ENCODE data around the gene VLDLR. TPM values are rescaled to one million over a fixed set of nuclear protein-coding genes. Genes with fewer than 3 reads are reported as not detected.

VLDLR gene
- 4.5 and 4.8 TPM in 2 replicates for total RNA-seq (2021)
- percentile 49 among the genes with signal in this experiment for Bru-seq, nascent RNA
- percentile 36 among the genes with signal in this experiment for BruChase-seq, experiment 1, labeled RNA remaining after a 2-hour chase
- BruChase-seq, experiment 2, labeled RNA remaining after a 6-hour chase = percentile 45 among the genes with signal in this experiment
- long read RNA-seq, full-length matches to known transcripts = 2 of 5 reads
- long read RNA-seq, partial matches to known transcripts = 1 of 5 reads
- long read RNA-seq, other reads (novel, unspliced or antisense) = 2 of 5 reads

- ChIA-PET POLR2A (ENCODE audit: low non-redundant PET) (interaction anchor here (0.7 kb wide), 1 partner anchor 20 kb away, joined by 4 read pairs; no protein-coding TSS in a partner anchor), CTCF (no interaction called here)
- peaks cover 42% of the 10 kb centered on the region for H3K27me3 ChIP-seq (replicated peaks; ENCODE audit: insufficient read depth, low read depth, low read length, poor library complexity)
- no peak within 1 kb of the TSS for H3K27ac ChIP-seq (ENCODE audit: low read depth, low read length, poor library complexity, severe bottlenecking)
- TF ChIP-seq EZH2 (IDR thresholded peaks at IDR 0.05; ENCODE audit: borderline replicate concordance, low read depth, low read length, poor library complexity, severe bottlenecking) = no peak
- no peak for TF ChIP-seq CTCF (conservative IDR thresholded peaks at IDR 0.05; ENCODE audit: low read depth, low read length)
- no peaks in the 10 kb centered on the region for H3K9me3 ChIP-seq (ENCODE audit: low read depth, low read length, poor library complexity, severe bottlenecking)
- peak; percentile 51 for DNase-seq (ENCODE audit: low spot score)
- no TSS peak for BruUV-seq (replicated peaks)
- no peaks in the 10 kb centered on the region for H3K36me3 ChIP-seq (ENCODE audit: insufficient read depth, low read length, poor library complexity, severe bottlenecking)
- intact Hi-C loops (cut with micrococcal nuclease; ENCODE audit: unreplicated experiment) = no loop called here
- H3K4me3 ChIP-seq (ENCODE audit: low read depth, low read length, poor library complexity, severe bottlenecking) = peak within 1 kb of the TSS; percentile 64
- H3K4me1 ChIP-seq (ENCODE audit: insufficient read depth, low read length, poor library complexity, severe bottlenecking) = no peaks in the 10 kb centered on the region
Measured at GRCh38 chr9:2621722-2622460, at the start of gene VLDLR. Gene VLDLR (plus strand): TSS chr9:2621787. CDS start chr9:2622190, 403 bp downstream.

GRCh38 chr9:2574203-2574602, 47.4 kb upstream of the VLDLR start:
- ChIA-PET CTCF (no interaction called here), POLR2A (ENCODE audit: low non-redundant PET) (no interaction called here)
- H3K27ac ChIP-seq (ENCODE audit: low read depth, low read length, poor library complexity, severe bottlenecking) = no peak overlapping the region
- no TSS peak for BruUV-seq (replicated peaks)
- H3K4me1 ChIP-seq (ENCODE audit: insufficient read depth, low read length, poor library complexity, severe bottlenecking) = no peaks in the 10 kb centered on the region
- no peaks in the 10 kb centered on the region for H3K36me3 ChIP-seq (ENCODE audit: insufficient read depth, low read length, poor library complexity, severe bottlenecking)
- intact Hi-C loops (cut with micrococcal nuclease; ENCODE audit: unreplicated experiment) = no loop called here
- H3K4me3 ChIP-seq (ENCODE audit: low read depth, low read length, poor library complexity, severe bottlenecking) = no peak overlapping the region
- DNase-seq (ENCODE audit: low spot score) = no peak
- H3K9me3 ChIP-seq (ENCODE audit: low read depth, low read length, poor library complexity, severe bottlenecking) = no peaks in the 10 kb centered on the region
- TF ChIP-seq CTCF (conservative IDR thresholded peaks at IDR 0.05; ENCODE audit: low read depth, low read length) (no peak), EZH2 (IDR thresholded peaks at IDR 0.05; ENCODE audit: borderline replicate concordance, low read depth, low read length, poor library complexity, severe bottlenecking) (no peak)
- H3K27me3 ChIP-seq (replicated peaks; ENCODE audit: insufficient read depth, low read depth, low read length, poor library complexity) = no peaks in the 10 kb centered on the region

- no peaks in the 10 kb centered on the region for H3K4me1 ChIP-seq (ENCODE audit: insufficient read depth, low read length, poor library complexity, severe bottlenecking)
- H3K36me3 ChIP-seq (ENCODE audit: insufficient read depth, low read length, poor library complexity, severe bottlenecking) = no peaks in the 10 kb centered on the region
- H3K27me3 ChIP-seq (replicated peaks; ENCODE audit: insufficient read depth, low read depth, low read length, poor library complexity) = no peaks in the 10 kb centered on the region
- no peaks in the 10 kb centered on the region for H3K9me3 ChIP-seq (ENCODE audit: low read depth, low read length, poor library complexity, severe bottlenecking)
- CTCF ChIA-PET = no interaction called here
- POLR2A ChIA-PET (ENCODE audit: low non-redundant PET) = interaction anchor here (0.5 kb wide), 1 partner anchor 42 kb away, joined by 3 read pairs; no protein-coding TSS in a partner anchor
- TF ChIP-seq EZH2 (IDR thresholded peaks at IDR 0.05; ENCODE audit: borderline replicate concordance, low read depth, low read length, poor library complexity, severe bottlenecking) (no peak), CTCF (conservative IDR thresholded peaks at IDR 0.05; ENCODE audit: low read depth, low read length) (no peak)
- intact Hi-C loops (cut with micrococcal nuclease; ENCODE audit: unreplicated experiment) = no loop called here
- no peak for DNase-seq (ENCODE audit: low spot score)
- H3K27ac ChIP-seq (ENCODE audit: low read depth, low read length, poor library complexity, severe bottlenecking) = no peak overlapping the region
- BruUV-seq (replicated peaks) = no TSS peak
- H3K4me3 ChIP-seq (ENCODE audit: low read depth, low read length, poor library complexity, severe bottlenecking) = no peak overlapping the region
Measured at GRCh38 chr9:2576631-2577030, 45.0 kb upstream of the VLDLR start.
